ENCODE results near the gene THOC7.

- TF ChIP-seq GATA3 (IDR thresholded peaks at IDR 0.05; ENCODE audit: low read depth, low read length) (no peak), GATA2 (IDR thresholded peaks at IDR 0.05; ENCODE audit: low read depth, low read length) (no peak)
Measured at GRCh38 chr3:63900459-63900858, 36.9 kb upstream of the THOC7 start.

Data from SH-SY5Y (cell line).